ENCODE data around the gene SMARCA2. TPM values are rescaled to one million over a fixed set of nuclear protein-coding genes. Genes with fewer than 3 reads are reported as not detected.
A peak's percentile ranks its signal among the peaks of the same experiment; 100 is the strongest.

Gene SMARCA2
- total and polyA plus RNA-seq, 10 of the 15 experiments (the other 5 are each of a cell fraction or from before 2014, with no cell fraction given), result 100 to 392 (median 204) TPM

DNA sequence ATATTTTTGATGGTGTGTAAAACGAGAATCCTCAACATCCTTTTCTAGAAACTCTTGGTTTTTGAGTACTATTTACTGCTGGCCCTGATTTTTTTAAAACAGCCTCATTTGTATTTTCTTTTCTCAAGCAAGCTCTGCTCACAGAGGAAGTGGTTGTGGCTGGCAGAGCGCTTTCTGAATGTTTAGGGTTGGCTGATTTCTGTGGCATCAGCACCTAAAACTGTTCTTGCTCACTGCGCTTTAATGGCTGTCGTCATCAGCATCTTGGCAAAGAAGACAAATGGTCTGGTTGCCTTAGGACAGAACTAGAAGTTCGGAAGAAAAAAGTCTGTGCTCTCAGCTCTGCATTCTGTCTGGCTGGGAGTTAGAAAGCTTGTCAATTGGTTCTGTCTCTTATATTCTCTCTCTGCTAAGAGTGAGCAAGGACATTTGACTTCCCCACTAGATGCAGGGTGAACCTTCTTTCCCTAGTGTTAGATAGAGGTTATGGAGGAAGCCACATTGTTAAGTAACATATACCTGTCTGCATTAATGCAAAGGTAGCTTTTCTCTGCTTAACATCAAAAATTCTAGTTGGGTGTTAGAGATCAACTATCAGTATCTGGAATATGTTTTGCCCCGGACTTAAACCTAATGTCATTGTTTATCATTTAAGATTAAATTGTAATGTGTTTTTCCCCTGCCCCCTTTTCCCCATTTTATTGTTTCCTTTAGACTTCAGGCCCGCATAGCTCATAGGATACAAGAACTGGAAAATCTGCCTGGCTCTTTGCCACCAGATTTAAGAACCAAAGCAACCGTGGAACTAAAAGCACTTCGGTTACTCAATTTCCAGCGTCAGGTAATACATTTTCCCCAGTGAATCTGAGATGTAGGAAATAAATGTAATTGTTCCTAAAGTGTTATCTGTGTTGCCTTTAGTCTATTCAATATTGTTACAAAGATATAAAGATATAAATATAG lies 39.0 kb downstream of the SMARCA2 start (continued):
- TF ChIP-seq REST (IDR thresholded peaks at IDR 0.05; ENCODE audit: low read depth, low read length), result no peak
- peak; percentile 80 for TF ChIP-seq EED (IDR thresholded peaks at IDR 0.05; ENCODE audit: low read depth)
- TF ChIP-seq SP1 (IDR thresholded peaks at IDR 0.05; ENCODE audit: low read depth, low read length), result peak; percentile 46
- 0 out of 2 replicates have a peak, but pooled peaks have one; percentile 29 for TF ChIP-seq NFYB (IDR thresholded peaks at IDR 0.05; ENCODE audit: insufficient read depth, low read depth, low read length)
- TF ChIP-seq POLR2AphosphoS2 (IDR thresholded peaks at IDR 0.05; ENCODE audit: low read depth, low read length), result no peak
- TF ChIP-seq GATAD2B (conservative IDR thresholded peaks at IDR 0.05; ENCODE audit: low read depth), result 0 out of 2 replicates have a peak, but pooled peaks have one; percentile 49
- peak in 1 of 2 experiments; percentile 67; a peak in 1 of 4 replicates for TF ChIP-seq ETV6 (conservative IDR thresholded peaks at IDR 0.05 in 1 of 2, IDR thresholded peaks at IDR 0.05 in 1 of 2; ENCODE audit: borderline replicate concordance in 1 of 2, low read depth in 1 of 2)
- peak; percentile 96 for TF ChIP-seq FOXM1 (IDR thresholded peaks at IDR 0.05; ENCODE audit: low read depth, low read length)
- TF ChIP-seq ZNF217 (IDR thresholded peaks at IDR 0.05), result peak; percentile 86; the same call in 1 of the 2 replicates
- TF ChIP-seq YY1 (IDR thresholded peaks at IDR 0.05; ENCODE audit: low read depth, low read length), result peak; percentile 85
- TF ChIP-seq, protein P1, sequence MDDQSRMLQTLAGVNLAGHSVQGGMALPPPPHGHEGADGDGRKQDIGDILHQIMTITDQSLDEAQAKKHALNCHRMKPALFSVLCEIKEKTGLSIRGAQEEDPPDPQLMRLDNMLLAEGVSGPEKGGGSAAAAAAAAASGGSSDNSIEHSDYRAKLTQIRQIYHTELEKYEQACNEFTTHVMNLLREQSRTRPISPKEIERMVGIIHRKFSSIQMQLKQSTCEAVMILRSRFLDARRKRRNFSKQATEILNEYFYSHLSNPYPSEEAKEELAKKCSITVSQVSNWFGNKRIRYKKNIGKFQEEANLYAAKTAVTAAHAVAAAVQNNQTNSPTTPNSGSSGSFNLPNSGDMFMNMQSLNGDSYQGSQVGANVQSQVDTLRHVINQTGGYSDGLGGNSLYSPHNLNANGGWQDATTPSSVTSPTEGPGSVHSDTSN (IDR thresholded peaks at IDR 0.05; ENCODE audit: insufficient replicate concordance, low read depth, low read length), result peak; percentile 38
- TF ChIP-seq CHD2 (IDR thresholded peaks at IDR 0.05; ENCODE audit: borderline replicate concordance, low read depth, low read length), result peak; percentile 51; the same call in 1 of the 2 replicates
- TF ChIP-seq RUNX3 (IDR thresholded peaks at IDR 0.05; ENCODE audit: low read length), result peak; percentile 99
- no peak for TF ChIP-seq IRF5 (IDR thresholded peaks at IDR 0.05; ENCODE audit: borderline replicate concordance)
- TF ChIP-seq FOS (IDR thresholded peaks at IDR 0.05; ENCODE audit: borderline replicate concordance, extremely low read depth, insufficient read length), result no peak
- TF ChIP-seq, protein P2, sequence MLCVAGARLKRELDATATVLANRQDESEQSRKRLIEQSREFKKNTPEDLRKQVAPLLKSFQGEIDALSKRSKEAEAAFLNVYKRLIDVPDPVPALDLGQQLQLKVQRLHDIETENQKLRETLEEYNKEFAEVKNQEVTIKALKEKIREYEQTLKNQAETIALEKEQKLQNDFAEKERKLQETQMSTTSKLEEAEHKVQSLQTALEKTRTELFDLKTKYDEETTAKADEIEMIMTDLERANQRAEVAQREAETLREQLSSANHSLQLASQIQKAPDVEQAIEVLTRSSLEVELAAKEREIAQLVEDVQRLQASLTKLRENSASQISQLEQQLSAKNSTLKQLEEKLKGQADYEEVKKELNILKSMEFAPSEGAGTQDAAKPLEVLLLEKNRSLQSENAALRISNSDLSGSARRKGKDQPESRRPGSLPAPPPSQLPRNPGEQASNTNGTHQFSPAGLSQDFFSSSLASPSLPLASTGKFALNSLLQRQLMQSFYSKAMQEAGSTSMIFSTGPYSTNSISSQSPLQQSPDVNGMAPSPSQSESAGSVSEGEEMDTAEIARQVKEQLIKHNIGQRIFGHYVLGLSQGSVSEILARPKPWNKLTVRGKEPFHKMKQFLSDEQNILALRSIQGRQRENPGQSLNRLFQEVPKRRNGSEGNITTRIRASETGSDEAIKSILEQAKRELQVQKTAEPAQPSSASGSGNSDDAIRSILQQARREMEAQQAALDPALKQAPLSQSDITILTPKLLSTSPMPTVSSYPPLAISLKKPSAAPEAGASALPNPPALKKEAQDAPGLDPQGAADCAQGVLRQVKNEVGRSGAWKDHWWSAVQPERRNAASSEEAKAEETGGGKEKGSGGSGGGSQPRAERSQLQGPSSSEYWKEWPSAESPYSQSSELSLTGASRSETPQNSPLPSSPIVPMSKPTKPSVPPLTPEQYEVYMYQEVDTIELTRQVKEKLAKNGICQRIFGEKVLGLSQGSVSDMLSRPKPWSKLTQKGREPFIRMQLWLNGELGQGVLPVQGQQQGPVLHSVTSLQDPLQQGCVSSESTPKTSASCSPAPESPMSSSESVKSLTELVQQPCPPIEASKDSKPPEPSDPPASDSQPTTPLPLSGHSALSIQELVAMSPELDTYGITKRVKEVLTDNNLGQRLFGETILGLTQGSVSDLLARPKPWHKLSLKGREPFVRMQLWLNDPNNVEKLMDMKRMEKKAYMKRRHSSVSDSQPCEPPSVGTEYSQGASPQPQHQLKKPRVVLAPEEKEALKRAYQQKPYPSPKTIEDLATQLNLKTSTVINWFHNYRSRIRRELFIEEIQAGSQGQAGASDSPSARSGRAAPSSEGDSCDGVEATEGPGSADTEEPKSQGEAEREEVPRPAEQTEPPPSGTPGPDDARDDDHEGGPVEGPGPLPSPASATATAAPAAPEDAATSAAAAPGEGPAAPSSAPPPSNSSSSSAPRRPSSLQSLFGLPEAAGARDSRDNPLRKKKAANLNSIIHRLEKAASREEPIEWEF (IDR thresholded peaks at IDR 0.05; ENCODE audit: insufficient replicate concordance, low read depth, low read length), result peak; percentile 39

Data from GM12878 (cell line).